Measurements from ENCODE around the gene HSPB6. TPM values are rescaled to one million over a fixed set of nuclear protein-coding genes. Genes with fewer than 3 reads are reported as not detected.

HSPB6 gene
- polyA plus RNA-seq, 2 donors: 12.5 to 18.3 TPM

- Histone ChIP-seq H3K9me3 (ENCODE audit: control insufficient read depth in 2 of 2, insufficient read depth in 1 of 2, low read depth in 1 of 2, low read length in 1 of 2) (no peaks in the 10 kb centered on the region), H3K4me3 (ENCODE audit: low read depth in 1 of 2, low read length in 2 of 2) (peak overlapping the region in 1 of 2 donors; percentile 96), H3K27me3 (ENCODE audit: control insufficient read depth in 1 of 2, insufficient read depth in 2 of 2, low read length in 2 of 2) (no peaks in the 10 kb centered on the region), H3K4me1 (ENCODE audit: control insufficient read depth in 2 of 2, insufficient read depth in 2 of 2, low read length in 1 of 2) (peaks cover 3 to 4% of the 10 kb centered on the region in 2 donors), H3K27ac (ENCODE audit: low read depth in 2 of 2, low read length in 1 of 2) (peak overlapping the region in 1 of 2 donors; percentile 56), H3K36me3 (ENCODE audit: control insufficient read depth in 2 of 2, insufficient read depth in 2 of 2, low read length in 1 of 2) (peaks cover 0 to 3% of the 10 kb centered on the region in 2 donors)
- WGBS, 2 donors: 87% methylated on average over 5 of the region's 5 CpGs
Observed at GRCh38 chr19:35746531-35746930, 10.3 kb downstream of the HSPB6 start.

DNA sequence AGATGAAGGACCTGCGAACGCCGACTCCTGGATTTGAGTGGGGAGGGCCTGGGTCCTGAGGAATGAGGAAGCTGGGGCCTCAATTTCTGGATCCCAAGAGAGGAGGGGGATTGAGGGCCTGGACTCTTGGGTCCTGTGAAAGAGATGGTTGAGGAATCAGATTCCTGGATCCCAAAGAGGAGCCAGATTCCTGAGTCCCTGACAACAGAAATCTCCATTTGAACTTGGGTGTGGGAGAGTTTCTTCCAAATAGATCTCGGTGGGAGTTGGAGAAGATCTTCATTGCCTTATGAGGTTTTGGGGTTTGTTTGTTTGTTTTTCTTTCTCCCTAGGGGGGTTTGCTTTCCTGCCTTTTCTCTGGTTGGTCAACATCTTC is 10.8 kb downstream of the HSPB6 start:
- Histone ChIP-seq H3K4me1 (ENCODE audit: control insufficient read depth in 2 of 2, insufficient read depth in 2 of 2, low read length in 1 of 2) (peaks cover 3 to 4% of the 10 kb centered on the region in 2 donors), H3K36me3 (ENCODE audit: control insufficient read depth in 2 of 2, insufficient read depth in 2 of 2, low read length in 1 of 2) (peaks cover 0 to 3% of the 10 kb centered on the region in 2 donors)
- WGBS, 2 donors: 0 to 9% methylated on average over 4 of the region's 4 CpGs

GRCh38 chr19:35745328-35746086 is 11.3 kb downstream of the HSPB6 start, which contains the start of the genes PSENEN and U2AF1L4:
Gene PSENEN, plus strand, starts transcription at chr19:35745651. Its CDS starts 280 bp downstream, at chr19:35745931.
Gene U2AF1L4, minus strand, starts transcription at chr19:35745418. Its CDS starts 27 bp downstream, at chr19:35745391.
- 0 to 1% methylated on average over 40 of the region's 40 CpGs for WGBS, 2 donors
- Histone ChIP-seq H3K4me1 (ENCODE audit: control insufficient read depth in 2 of 2, insufficient read depth in 2 of 2, low read length in 1 of 2) (peaks cover 3 to 4% of the 10 kb centered on the region in 2 donors), H3K9me3 (ENCODE audit: control insufficient read depth in 2 of 2, insufficient read depth in 1 of 2, low read depth in 1 of 2, low read length in 1 of 2) (no peaks in the 10 kb centered on the region), H3K36me3 (ENCODE audit: control insufficient read depth in 2 of 2, insufficient read depth in 2 of 2, low read length in 1 of 2) (peaks cover 0 to 3% of the 10 kb centered on the region in 2 donors), H3K4me3 (ENCODE audit: low read depth in 1 of 2, low read length in 2 of 2) (peak within 1 kb of the TSS; percentile 61 to 96), H3K27me3 (ENCODE audit: control insufficient read depth in 1 of 2, insufficient read depth in 2 of 2, low read length in 2 of 2) (no peaks in the 10 kb centered on the region), H3K27ac (ENCODE audit: low read depth in 2 of 2, low read length in 1 of 2) (peak within 1 kb of the TSS; percentile 100)

More for the DNA sequence above, 10.8 kb downstream of the HSPB6 start:
- Histone ChIP-seq H3K27ac (ENCODE audit: low read depth in 2 of 2, low read length in 1 of 2) (peak overlapping the region; percentile 75 to 85), H3K9me3 (ENCODE audit: control insufficient read depth in 2 of 2, insufficient read depth in 1 of 2, low read depth in 1 of 2, low read length in 1 of 2) (no peaks in the 10 kb centered on the region), H3K27me3 (ENCODE audit: control insufficient read depth in 1 of 2, insufficient read depth in 2 of 2, low read length in 2 of 2) (no peaks in the 10 kb centered on the region), H3K4me3 (ENCODE audit: low read depth in 1 of 2, low read length in 2 of 2) (peak overlapping the region; percentile 60 to 96)

- no peaks in the 10 kb centered on the region for H3K9me3 ChIP-seq (ENCODE audit: control insufficient read depth in 2 of 2, insufficient read depth in 1 of 2, low read depth in 1 of 2, low read length in 1 of 2)
- peaks cover 3 to 7% of the 10 kb centered on the region in 2 donors for H3K4me1 ChIP-seq (ENCODE audit: control insufficient read depth in 2 of 2, insufficient read depth in 2 of 2, low read length in 1 of 2)
- peaks cover 0 to 3% of the 10 kb centered on the region in 2 donors for H3K36me3 ChIP-seq (ENCODE audit: control insufficient read depth in 2 of 2, insufficient read depth in 2 of 2, low read length in 1 of 2)
- H3K4me3 ChIP-seq (ENCODE audit: low read depth in 1 of 2, low read length in 2 of 2): peak overlapping the region; percentile 61 to 96
- no peaks in the 10 kb centered on the region for H3K27me3 ChIP-seq (ENCODE audit: control insufficient read depth in 1 of 2, insufficient read depth in 2 of 2, low read length in 2 of 2)
- 7 to 8% methylated on average over 36 to 41 of the region's 41 CpGs for WGBS, 2 donors
- peak overlapping the region; percentile 100 for H3K27ac ChIP-seq (ENCODE audit: low read depth in 2 of 2, low read length in 1 of 2)
Observed at GRCh38 chr19:35744430-35745327, 12.2 kb downstream of the HSPB6 start.

- peak overlapping the region in 1 of 2 donors; percentile 100 for H3K27ac ChIP-seq (ENCODE audit: low read depth in 2 of 2, low read length in 1 of 2)
- peaks cover 0 to 3% of the 10 kb centered on the region in 2 donors for H3K36me3 ChIP-seq (ENCODE audit: control insufficient read depth in 2 of 2, insufficient read depth in 2 of 2, low read length in 1 of 2)
Observed at GRCh38 chr19:35743640-35744429, 13.0 kb downstream of the HSPB6 start.

GRCh38 chr19:35742121-35742724 is 14.6 kb downstream of the HSPB6 start, which contains the start of gene IGFLR1:
Gene IGFLR1, minus strand, starts transcription at chr19:35742452. Its CDS starts 1,272 bp downstream, at chr19:35741180.
- peaks cover 3 to 4% of the 10 kb centered on the region in 2 donors for H3K4me1 ChIP-seq (ENCODE audit: control insufficient read depth in 2 of 2, insufficient read depth in 2 of 2, low read length in 1 of 2)
- peaks cover 12 to 17% of the 10 kb centered on the region in 2 donors for H3K36me3 ChIP-seq (ENCODE audit: control insufficient read depth in 2 of 2, insufficient read depth in 2 of 2, low read length in 1 of 2)
- WGBS, 2 donors: 63 to 77% methylated on average over 9 of the region's 9 CpGs
- no peak within 1 kb of the TSS for H3K4me3 ChIP-seq (ENCODE audit: low read depth in 1 of 2, low read length in 2 of 2)
- no peaks in the 10 kb centered on the region for H3K27me3 ChIP-seq (ENCODE audit: control insufficient read depth in 1 of 2, insufficient read depth in 2 of 2, low read length in 2 of 2)
- no peaks in the 10 kb centered on the region for H3K9me3 ChIP-seq (ENCODE audit: control insufficient read depth in 2 of 2, insufficient read depth in 1 of 2, low read depth in 1 of 2, low read length in 1 of 2)
- H3K27ac ChIP-seq (ENCODE audit: low read depth in 2 of 2, low read length in 1 of 2): peak within 1 kb of the TSS; percentile 28 to 79

More at GRCh38 chr19:35743640-35744429, 13.0 kb downstream of the HSPB6 start:
- H3K4me1 ChIP-seq (ENCODE audit: control insufficient read depth in 2 of 2, insufficient read depth in 2 of 2, low read length in 1 of 2): peaks cover 3 to 4% of the 10 kb centered on the region in 2 donors
- no peaks in the 10 kb centered on the region for H3K27me3 ChIP-seq (ENCODE audit: control insufficient read depth in 1 of 2, insufficient read depth in 2 of 2, low read length in 2 of 2)
- no peaks in the 10 kb centered on the region for H3K9me3 ChIP-seq (ENCODE audit: control insufficient read depth in 2 of 2, insufficient read depth in 1 of 2, low read depth in 1 of 2, low read length in 1 of 2)
- 86 to 88% methylated on average over 19 of the region's 19 CpGs for WGBS, 2 donors
- H3K4me3 ChIP-seq (ENCODE audit: low read depth in 1 of 2, low read length in 2 of 2): peak overlapping the region in 1 of 2 donors; percentile 61

DNA sequence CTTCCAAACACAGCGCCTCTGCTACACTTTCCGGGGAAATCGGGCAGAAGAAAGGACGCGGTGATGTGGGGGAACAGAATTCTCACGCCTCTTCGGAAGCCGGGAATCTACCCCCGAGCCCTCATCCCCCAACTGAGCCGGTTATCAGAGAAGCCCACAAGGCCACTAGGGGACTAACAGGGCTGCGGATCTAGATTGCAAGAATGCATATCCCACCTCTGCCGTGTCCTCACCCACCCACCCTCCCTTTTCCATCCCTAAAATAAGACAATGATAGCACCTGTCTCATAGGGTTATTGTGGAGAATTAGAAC is 15.7 kb downstream of the HSPB6 start:
- peaks cover 20 to 21% of the 10 kb centered on the region in 2 donors for H3K36me3 ChIP-seq (ENCODE audit: control insufficient read depth in 2 of 2, insufficient read depth in 2 of 2, low read length in 1 of 2)
- H3K4me3 ChIP-seq (ENCODE audit: low read depth in 1 of 2, low read length in 2 of 2): peak overlapping the region; percentile 60 to 75
- peak overlapping the region; percentile 82 to 91 for H3K27ac ChIP-seq (ENCODE audit: low read depth in 2 of 2, low read length in 1 of 2)
- no peaks in the 10 kb centered on the region for H3K9me3 ChIP-seq (ENCODE audit: control insufficient read depth in 2 of 2, insufficient read depth in 1 of 2, low read depth in 1 of 2, low read length in 1 of 2)
- peaks cover 3 to 4% of the 10 kb centered on the region in 2 donors for H3K4me1 ChIP-seq (ENCODE audit: control insufficient read depth in 2 of 2, insufficient read depth in 2 of 2, low read length in 1 of 2)
- WGBS, 2 donors: 4% methylated on average over 12 of the region's 12 CpGs
- H3K27me3 ChIP-seq (ENCODE audit: control insufficient read depth in 1 of 2, insufficient read depth in 2 of 2, low read length in 2 of 2): no peaks in the 10 kb centered on the region

- Histone ChIP-seq H3K4me3 (ENCODE audit: low read depth in 1 of 2, low read length in 2 of 2) (peak overlapping the region; percentile 60 to 75), H3K27ac (ENCODE audit: low read depth in 2 of 2, low read length in 1 of 2) (peak overlapping the region; percentile 82 to 91), H3K9me3 (ENCODE audit: control insufficient read depth in 2 of 2, insufficient read depth in 1 of 2, low read depth in 1 of 2, low read length in 1 of 2) (no peaks in the 10 kb centered on the region), H3K27me3 (ENCODE audit: control insufficient read depth in 1 of 2, insufficient read depth in 2 of 2, low read length in 2 of 2) (no peaks in the 10 kb centered on the region), H3K36me3 (ENCODE audit: control insufficient read depth in 2 of 2, insufficient read depth in 2 of 2, low read length in 1 of 2) (peaks cover 21% of the 10 kb centered on the region in 2 donors), H3K4me1 (ENCODE audit: control insufficient read depth in 2 of 2, insufficient read depth in 2 of 2, low read length in 1 of 2) (peaks cover 3 to 4% of the 10 kb centered on the region in 2 donors)
- WGBS, 2 donors: 1% methylated on average over 59 to 63 of the region's 63 CpGs
Observed at GRCh38 chr19:35740423-35741202, 16.2 kb downstream of the HSPB6 start.

Measured in esophagus (tissue), 2 donors.